Body of pancreas (tissue), 4 donors: Measurements from ENCODE around the gene DENND2A.

Experiments
- CTCF ChIP-seq, 7 experiments: fragments of 450-650 bp in 4 of 7; fragments of 200-600 bp in 3 of 7; sonication (generic) in 3 of 7; IDR thresholded peaks; one replicate each; pipeline ENCODE4 v1.5.1; 2016 to 2019; ENCODE audit warnings: antibody characterized with exemption in 7 of 7
- POLR2A ChIP-seq, 3 donors: fragments of 450-650 bp; IDR thresholded peaks; one replicate each; pipeline ENCODE4 v1.6.1; 2016; ENCODE audit warnings: antibody characterized with exemption in 3 of 3, mild to moderate bottlenecking in 2 of 3

- TF ChIP-seq CTCF (IDR thresholded peaks at IDR 0.05) (no peak), POLR2A (IDR thresholded peaks at IDR 0.05) (no peak)
Measured at GRCh38 chr7:140521421-140521820, 119.2 kb downstream of the DENND2A start.
